ENCODE measurements around the gene ACTG2.

DNA sequence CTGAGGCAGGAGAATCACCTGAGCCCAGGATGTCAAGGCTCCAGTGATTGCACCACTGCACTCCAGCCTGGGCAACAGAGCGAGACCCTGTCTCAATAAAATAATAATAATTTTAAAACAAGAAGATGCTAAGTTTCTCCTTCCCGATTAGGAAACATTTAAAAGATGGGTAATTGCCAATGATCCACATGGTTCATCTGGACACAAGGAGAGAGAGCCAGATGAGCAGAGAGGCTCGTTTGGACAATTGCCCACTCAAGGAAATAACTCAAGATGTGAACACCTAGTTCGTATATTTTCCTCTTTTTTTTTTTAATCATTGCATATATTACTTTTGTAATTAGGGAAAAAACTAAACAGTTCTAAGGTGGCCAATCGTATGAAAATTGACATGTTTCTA lies 3.6 kb upstream of the ACTG2 start:
- TF ChIP-seq, protein P1, sequence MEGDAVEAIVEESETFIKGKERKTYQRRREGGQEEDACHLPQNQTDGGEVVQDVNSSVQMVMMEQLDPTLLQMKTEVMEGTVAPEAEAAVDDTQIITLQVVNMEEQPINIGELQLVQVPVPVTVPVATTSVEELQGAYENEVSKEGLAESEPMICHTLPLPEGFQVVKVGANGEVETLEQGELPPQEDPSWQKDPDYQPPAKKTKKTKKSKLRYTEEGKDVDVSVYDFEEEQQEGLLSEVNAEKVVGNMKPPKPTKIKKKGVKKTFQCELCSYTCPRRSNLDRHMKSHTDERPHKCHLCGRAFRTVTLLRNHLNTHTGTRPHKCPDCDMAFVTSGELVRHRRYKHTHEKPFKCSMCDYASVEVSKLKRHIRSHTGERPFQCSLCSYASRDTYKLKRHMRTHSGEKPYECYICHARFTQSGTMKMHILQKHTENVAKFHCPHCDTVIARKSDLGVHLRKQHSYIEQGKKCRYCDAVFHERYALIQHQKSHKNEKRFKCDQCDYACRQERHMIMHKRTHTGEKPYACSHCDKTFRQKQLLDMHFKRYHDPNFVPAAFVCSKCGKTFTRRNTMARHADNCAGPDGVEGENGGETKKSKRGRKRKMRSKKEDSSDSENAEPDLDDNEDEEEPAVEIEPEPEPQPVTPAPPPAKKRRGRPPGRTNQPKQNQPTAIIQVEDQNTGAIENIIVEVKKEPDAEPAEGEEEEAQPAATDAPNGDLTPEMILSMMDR (IDR thresholded peaks at IDR 0.05; ENCODE audit: low read depth, low read length, missing input control), result no peak
- TF ChIP-seq HNF4G (IDR thresholded peaks at IDR 0.05) (no peak), FOXA1 (IDR thresholded peaks at IDR 0.05) (no peak)
